A549 (cell line): Measurements from ENCODE around the gene ANAPC5.

Experiments
- CTCF ChIP-seq: fragments of >200 bp; sonication (Bioruptor Twin); formaldehyde crosslinking; IDR thresholded peaks from 3 replicates; pipeline ENCODE4 v1.5.1; 2016
- HDAC2 ChIP-seq: fragments of 200-600 bp; sonication (generic); IDR thresholded peaks from 2 replicates; pipeline ENCODE4 v1.6.1; 2016
- HOXB13 ChIP-seq: fragments of 250-450 bp; sonication (Bioruptor Pico); IDR thresholded peaks from 2 replicates; pipeline ENCODE4 v1.5.0; 2020; ENCODE audit warnings: low read depth, mild to moderate bottlenecking, moderate library complexity
- MYC ChIP-seq: IDR thresholded peaks from 2 replicates; pipeline ENCODE4 v1.6.1; 2012; ENCODE audit warnings: mild to moderate bottlenecking, inconsistent platforms, low read length, improper control_type of control experiment, borderline replicate concordance
- POLR2A ChIP-seq: IDR thresholded peaks from 2 replicates; pipeline ENCODE4 v1.6.1; 2012; ENCODE audit warnings: mild to moderate bottlenecking, low read length
- USF2 ChIP-seq: fragments of 450-650 bp; IDR thresholded peaks from 2 replicates; pipeline ENCODE4 v1.6.1; 2014; ENCODE audit warnings: antibody characterized with exemption
- ZFP36 ChIP-seq: fragments of 450-650 bp; IDR thresholded peaks from 2 replicates; pipeline ENCODE4 v1.6.1; 2014; ENCODE audit warnings: borderline replicate concordance; ENCODE audit not compliant: partially characterized antibody

DNA sequence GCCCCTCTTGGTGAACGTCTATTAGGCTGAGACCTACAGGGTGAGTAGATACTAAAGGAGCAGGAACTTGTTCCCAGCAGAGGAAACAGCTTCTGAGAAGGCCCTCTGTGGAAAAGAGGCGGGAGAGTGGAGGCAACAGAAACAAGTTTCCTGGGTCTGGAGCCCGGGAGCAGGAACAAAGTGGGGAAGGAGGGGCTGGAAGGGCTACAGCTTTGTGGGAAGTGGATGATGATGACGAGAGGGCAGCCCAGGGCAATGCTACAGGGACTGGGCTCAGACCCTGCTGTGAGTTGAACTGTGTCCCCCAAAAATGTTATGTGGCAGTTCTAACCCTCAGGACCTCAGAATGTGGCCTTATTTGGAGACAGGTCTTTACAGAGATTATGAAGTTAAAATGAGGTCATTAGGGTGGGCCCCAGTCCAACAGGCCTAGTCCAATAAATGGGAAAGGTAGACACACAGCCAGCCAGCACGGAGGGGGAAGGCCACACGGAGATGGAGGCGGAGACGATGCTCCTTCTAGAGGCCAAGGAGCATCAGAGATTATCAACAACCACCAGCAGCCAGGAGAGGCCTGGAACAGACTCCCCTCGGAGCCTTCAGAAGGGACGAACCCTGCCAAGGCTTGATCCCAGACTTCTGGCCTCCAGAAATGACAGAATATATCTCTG, 70.0 kb downstream of the ANAPC5 start:
- no peak for TF ChIP-seq CTCF
- no peak for TF ChIP-seq HOXB13
- TF ChIP-seq ZFP36, result no peak
- TF ChIP-seq POLR2A, result no peak
- TF ChIP-seq MYC, result no peak
- TF ChIP-seq HDAC2, result no peak
- TF ChIP-seq USF2, result no peak
